ACC112 (cell line): ENCODE data around the gene PNKP.

Experiments
- H2AFZ ChIP-seq: fragments of 200-600 bp; sonication (generic); one replicate; pipeline ENCODE4 v1.6.0; 2017; ENCODE audit warnings: antibody characterized with exemption, low read length; ENCODE audit not compliant: unreplicated experiment
- H3K27ac ChIP-seq: fragments of 200-600 bp; sonication (generic); 2 replicates; pipeline ENCODE4 v1.5.1; 2014; ENCODE audit warnings: low read depth, mild to moderate bottlenecking, antibody characterized with exemption, low read length, moderate library complexity
- H3K27me3 ChIP-seq: fragments of 200-600 bp; sonication (generic); 2 replicates; pipeline ENCODE4 v1.6.1; 2014; ENCODE audit warnings: mild to moderate bottlenecking, antibody characterized with exemption, low read length, moderate library complexity, mixed read lengths; ENCODE audit not compliant: insufficient read depth
- H3K36me3 ChIP-seq: fragments of 200-600 bp; sonication (generic); 2 replicates; pipeline ENCODE4 v1.6.1; 2016; ENCODE audit warnings: mild to moderate bottlenecking, antibody characterized with exemption, low read length, moderate library complexity, mixed read lengths; ENCODE audit not compliant: insufficient read depth
- H3K4me1 ChIP-seq: fragments of 200-600 bp; sonication (generic); one replicate; pipeline ENCODE4 v1.6.1; 2016; ENCODE audit warnings: low read length, mixed read lengths; ENCODE audit not compliant: insufficient read depth, unreplicated experiment, control insufficient read depth
- H3K4me3 ChIP-seq: fragments of 200-600 bp; sonication (generic); 2 replicates; pipeline ENCODE4 v1.5.1; 2014; ENCODE audit warnings: mild to moderate bottlenecking, low read depth, low read length
- H3K79me2 ChIP-seq: fragments of 200-600 bp; sonication (generic); one replicate; pipeline ENCODE4 v1.6.0; 2016; ENCODE audit warnings: low read length; ENCODE audit not compliant: control insufficient read depth, unreplicated experiment, insufficient read depth

The PNKP gene

DNA sequence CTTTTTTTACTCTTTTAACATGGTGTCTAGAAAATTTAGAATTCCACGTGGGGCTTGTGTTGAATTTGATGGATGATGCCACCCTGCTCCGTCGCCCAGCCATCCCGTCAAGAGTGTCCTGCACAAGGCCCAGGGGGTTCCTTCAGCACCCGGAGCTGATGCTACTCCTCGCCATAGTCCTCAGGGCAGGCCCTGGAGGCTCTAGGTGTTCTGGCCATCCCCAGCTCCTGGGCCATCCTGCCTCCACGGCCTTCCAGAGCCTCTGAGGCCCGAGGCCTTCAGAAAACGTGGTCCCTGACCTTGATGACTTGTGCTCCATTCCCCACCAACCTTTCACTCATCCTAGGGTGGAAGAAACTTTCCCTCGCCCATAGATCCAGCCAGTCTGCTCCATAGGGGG, 6.5 kb upstream of the PNKP start:
- H3K27me3 ChIP-seq, result no peaks in the 10 kb centered on the region
- H3K4me1 ChIP-seq, result peaks cover 23% of the 10 kb centered on the region
- H2AFZ ChIP-seq, result no peak overlapping the region
- H3K4me3 ChIP-seq, result no peak overlapping the region
- H3K27ac ChIP-seq, result no peak overlapping the region
- H3K79me2 ChIP-seq, result peaks cover 19% of the 10 kb centered on the region
- no peaks in the 10 kb centered on the region for H3K36me3 ChIP-seq

DNA sequence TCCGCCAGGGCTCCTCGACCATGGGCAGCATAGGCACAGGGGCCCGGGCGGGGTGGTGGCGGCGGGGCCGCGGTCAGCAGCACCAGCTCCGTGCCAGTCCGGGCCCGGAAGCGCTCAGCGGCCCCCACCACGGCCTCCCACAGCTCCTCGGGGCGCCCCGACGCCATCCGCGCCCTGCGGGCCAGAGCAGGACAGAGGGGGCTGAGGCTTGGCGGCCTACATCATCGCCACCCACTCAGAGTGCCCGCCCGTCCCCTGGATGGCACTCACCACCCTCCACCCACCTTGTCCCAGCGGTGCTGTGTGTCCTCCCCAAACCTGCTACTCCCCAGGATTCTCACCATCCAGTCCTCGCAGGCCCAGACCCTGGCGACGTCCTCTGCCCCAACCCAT, 5.7 kb upstream of the PNKP start:
- Histone ChIP-seq H3K27ac (no peak overlapping the region), H3K36me3 (no peaks in the 10 kb centered on the region), H3K4me1 (peaks cover 22% of the 10 kb centered on the region), H3K27me3 (no peaks in the 10 kb centered on the region), H3K79me2 (peaks cover 19% of the 10 kb centered on the region), H3K4me3 (no peak overlapping the region), H2AFZ (no peak overlapping the region)

DNA sequence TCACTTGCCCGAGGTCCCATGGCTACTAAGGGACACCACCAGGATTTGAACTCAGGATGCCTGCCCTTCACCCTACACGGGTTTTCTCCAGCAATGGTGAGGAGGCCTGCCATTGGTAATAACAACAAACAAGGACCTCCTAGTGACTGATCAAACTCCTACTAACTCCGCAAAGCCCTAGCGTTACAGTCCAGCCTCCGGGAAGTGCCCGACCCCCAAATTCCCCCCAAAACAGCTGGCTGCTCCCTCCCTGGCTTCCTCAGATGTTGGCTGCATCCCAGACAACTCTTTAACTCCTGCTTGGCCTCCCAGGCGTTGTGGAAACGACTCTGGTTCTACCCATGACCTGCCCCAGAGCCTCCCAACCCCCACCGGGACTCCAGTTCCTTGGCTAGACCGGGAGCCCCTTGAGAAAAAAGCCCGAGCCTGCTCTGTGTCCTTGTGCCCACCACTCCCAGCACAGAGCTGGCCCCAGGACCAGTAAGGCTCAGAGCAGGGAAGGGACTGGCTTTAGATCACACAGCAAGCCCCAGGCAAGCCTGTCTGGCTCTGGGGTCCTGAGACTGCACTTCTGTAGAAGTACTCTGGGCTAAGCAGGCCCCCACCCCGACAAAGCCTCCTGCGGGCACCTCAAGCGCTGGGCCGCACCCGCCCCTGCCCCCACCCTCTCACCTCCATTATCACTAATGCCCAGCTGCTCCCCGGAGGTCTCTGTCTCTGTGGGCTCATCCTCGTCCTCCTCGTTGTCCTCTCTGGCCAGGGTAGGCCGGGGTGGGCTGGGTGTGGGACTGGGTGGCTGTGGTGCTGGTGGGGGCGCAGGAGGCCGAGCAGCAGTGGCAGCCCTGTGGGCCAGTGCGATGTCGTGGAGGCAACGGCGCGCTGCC, 5.1 kb upstream of the PNKP start:
- H3K36me3 ChIP-seq, result no peaks in the 10 kb centered on the region
- H3K4me3 ChIP-seq, result no peak overlapping the region
- peaks cover 23% of the 10 kb centered on the region for H3K4me1 ChIP-seq
- no peak overlapping the region for H2AFZ ChIP-seq
- H3K27me3 ChIP-seq, result no peaks in the 10 kb centered on the region
- peaks cover 19% of the 10 kb centered on the region for H3K79me2 ChIP-seq
- H3K27ac ChIP-seq, result no peak overlapping the region

DNA sequence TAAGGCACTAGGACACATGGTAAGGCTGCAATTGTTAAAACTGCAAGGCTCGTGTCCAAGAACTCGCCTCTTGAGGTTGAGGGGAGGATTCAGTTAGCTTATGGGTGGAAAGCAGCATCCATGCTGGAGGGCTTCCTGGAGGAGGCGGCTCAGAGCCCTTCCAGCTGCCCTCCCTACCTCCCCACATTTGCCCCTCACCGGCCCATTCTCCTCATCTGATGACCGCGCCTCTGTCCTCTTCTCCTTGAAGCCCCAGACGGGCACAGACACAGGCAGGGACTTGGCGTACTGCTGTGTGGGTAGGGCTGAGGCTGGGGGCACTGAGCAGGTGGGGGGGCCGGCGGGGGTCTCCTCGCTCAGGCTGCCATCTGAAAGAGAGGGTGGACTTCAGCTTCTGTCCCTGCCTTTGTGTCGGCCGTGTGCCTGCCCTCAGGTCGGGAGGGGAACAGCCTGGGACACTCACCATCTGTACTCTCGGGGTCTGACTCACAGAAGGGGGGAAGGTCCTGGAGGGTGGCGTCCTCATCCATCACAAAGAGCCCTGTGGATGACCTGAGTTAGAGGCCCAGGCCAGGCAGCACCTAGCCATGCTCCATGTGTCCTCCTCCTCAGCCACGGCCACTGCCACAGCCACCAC, 4.1 kb upstream of the PNKP start:
- Histone ChIP-seq H3K79me2 (peaks cover 22% of the 10 kb centered on the region), H3K27me3 (no peaks in the 10 kb centered on the region), H3K36me3 (no peaks in the 10 kb centered on the region), H3K4me3 (no peak overlapping the region), H3K4me1 (peaks cover 23% of the 10 kb centered on the region), H2AFZ (no peak overlapping the region), H3K27ac (no peak overlapping the region)

DNA sequence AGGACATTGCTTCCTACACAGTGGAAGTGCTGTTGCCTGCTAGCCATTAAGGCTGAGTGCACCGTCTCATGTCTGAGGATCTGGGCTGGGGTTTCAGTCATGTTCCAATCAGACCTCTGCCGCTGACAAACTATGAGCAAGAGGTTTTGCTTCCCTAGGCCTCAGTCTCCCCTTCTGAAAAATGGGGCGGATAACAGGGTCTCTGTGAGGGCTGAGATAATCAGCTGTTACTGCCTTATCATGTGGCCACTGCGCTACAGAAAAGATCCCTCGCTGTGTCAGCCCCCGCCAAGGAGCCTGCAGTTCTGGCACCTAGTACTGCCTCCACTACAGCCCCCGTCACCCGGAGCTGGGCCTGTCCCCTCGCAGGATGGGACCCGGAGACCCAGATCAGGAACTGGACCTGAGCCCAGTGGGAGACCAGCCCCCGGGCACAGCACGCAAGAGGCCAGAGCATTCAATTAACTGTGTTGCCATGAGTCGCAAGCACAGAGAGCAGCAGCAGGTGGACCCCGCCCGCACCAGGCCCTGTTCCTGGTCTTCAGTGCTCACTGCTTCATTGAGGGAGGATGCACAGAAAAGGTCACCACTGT, 3.0 kb upstream of the PNKP start:
- Histone ChIP-seq H3K27me3 (no peaks in the 10 kb centered on the region), H3K79me2 (peaks cover 18% of the 10 kb centered on the region), H3K27ac (no peak overlapping the region), H3K4me3 (peak overlapping the region; percentile 75), H3K4me1 (peaks cover 28% of the 10 kb centered on the region), H3K36me3 (no peaks in the 10 kb centered on the region), H2AFZ (no peak overlapping the region)

DNA sequence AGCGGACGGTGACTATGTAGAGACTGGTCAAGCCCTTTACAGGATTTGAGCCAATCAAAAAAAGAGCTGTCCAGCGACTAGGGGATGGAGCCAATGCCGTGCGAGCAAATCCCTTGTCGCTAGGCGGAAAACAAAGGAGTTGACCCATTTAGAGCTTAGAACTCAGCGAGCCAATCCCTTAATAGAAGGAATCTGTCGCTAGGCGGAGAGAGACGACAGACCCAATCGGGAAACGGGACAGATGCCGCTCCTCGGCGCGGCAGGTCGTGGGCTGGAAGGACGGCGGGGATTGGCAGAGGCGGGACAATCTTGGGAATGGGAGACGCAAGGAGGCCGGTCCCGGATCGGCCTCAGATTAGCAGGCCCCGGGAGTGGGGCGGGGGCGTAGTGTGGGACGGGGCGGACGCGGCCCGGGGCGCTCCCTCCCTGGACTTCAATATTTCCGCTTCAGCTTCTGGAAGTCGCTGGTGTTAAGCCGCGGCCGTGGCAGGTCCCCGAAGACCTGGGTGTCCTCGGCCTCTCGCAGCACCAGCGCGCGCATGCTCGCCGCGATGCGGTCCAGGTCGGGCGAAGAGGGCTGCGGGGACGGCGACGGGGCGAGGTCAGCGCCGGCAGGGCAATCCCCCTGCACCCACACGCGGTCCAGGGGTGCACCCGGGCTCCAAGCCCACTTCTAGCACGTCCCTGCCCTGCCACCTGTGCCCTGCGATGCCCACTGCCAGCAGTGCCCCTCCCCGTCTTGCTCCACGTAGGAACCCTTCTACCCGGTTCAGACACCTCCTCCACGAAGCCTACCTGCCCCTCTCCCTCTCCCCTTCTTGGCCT, 2.3 kb upstream of the PNKP start:
- Histone ChIP-seq H3K79me2 (peaks cover 19% of the 10 kb centered on the region), H3K36me3 (no peaks in the 10 kb centered on the region), H3K27me3 (no peaks in the 10 kb centered on the region), H2AFZ (no peak overlapping the region), H3K4me1 (peaks cover 22% of the 10 kb centered on the region), H3K27ac (peak overlapping the region; percentile 38), H3K4me3 (peak overlapping the region; percentile 75)

DNA sequence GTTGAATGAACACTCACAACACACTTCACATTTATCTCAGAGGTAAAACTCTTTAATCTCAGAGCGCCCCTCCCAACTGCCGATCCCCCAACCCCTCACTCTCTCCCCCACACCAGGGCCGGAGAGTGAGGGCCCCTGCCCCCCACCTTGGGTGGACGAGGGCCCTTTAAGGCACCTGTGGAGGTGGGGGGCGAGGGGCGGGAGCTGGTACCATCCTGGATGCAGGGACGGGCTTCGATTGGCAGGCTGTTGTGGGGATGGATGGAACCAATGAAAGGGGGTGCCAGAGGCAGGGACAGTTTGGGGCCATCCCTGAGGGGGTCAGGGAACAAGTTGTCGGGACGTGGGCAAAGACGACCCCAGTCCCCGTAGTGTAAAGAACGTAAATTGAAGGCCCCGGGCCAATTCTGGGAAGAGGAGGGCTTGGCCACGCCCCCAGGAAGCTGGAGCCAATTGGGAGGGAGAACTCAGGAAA, 1.7 kb upstream of the PNKP start:
- peak overlapping the region; percentile 73 for H3K4me3 ChIP-seq
- peaks cover 22% of the 10 kb centered on the region for H3K4me1 ChIP-seq
- no peaks in the 10 kb centered on the region for H3K36me3 ChIP-seq
- H2AFZ ChIP-seq, result no peak overlapping the region
- H3K27ac ChIP-seq, result peak overlapping the region; percentile 37
- peaks cover 20% of the 10 kb centered on the region for H3K79me2 ChIP-seq
- H3K27me3 ChIP-seq, result no peaks in the 10 kb centered on the region

DNA sequence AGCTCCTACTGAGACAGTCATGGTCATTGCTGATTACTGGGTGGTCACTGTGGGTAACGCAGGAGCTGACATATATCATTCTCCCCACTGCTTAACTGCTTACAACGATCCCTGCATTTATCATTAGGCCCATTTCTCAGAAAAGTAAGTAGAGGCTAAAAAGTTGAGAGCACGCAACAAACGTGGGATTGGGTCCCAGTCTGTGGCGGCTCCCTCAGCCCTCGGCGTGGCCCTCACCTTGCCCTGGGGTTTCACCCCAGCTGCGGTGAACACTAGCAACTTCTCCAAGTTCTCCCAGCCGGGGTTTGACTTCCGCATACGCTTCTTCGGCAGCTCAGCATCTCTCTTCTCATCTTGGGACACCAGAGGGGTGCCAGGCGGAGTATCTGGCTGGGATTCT, 2.5 kb downstream of the PNKP start:
- Histone ChIP-seq H3K27me3 (no peaks in the 10 kb centered on the region), H3K79me2 (peaks cover 20% of the 10 kb centered on the region), H3K27ac (no peak overlapping the region), H2AFZ (no peak overlapping the region), H3K4me3 (no peak overlapping the region; the same call in 1 of the 2 replicates), H3K36me3 (no peaks in the 10 kb centered on the region), H3K4me1 (peaks cover 16% of the 10 kb centered on the region)

DNA sequence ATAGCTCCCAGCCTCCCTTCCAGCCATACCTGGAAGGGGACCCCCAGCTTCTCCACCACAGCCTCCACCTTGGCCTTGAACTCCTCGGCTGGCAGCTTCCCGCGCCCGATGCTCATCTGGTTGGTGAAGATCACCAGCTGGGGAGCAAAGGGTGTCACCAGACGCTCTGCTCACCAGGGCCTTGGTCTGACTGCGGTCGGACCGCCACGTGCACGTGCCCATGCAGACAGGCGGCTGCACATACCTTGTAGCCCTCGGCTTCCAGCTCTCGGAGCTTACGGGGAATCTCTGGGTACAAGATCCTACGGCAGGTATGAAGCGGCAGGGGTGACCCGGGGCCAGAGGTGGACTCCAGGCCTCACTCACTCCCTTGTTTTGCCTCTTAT, 3.4 kb downstream of the PNKP start:
- H3K36me3 ChIP-seq, result no peaks in the 10 kb centered on the region

DNA sequence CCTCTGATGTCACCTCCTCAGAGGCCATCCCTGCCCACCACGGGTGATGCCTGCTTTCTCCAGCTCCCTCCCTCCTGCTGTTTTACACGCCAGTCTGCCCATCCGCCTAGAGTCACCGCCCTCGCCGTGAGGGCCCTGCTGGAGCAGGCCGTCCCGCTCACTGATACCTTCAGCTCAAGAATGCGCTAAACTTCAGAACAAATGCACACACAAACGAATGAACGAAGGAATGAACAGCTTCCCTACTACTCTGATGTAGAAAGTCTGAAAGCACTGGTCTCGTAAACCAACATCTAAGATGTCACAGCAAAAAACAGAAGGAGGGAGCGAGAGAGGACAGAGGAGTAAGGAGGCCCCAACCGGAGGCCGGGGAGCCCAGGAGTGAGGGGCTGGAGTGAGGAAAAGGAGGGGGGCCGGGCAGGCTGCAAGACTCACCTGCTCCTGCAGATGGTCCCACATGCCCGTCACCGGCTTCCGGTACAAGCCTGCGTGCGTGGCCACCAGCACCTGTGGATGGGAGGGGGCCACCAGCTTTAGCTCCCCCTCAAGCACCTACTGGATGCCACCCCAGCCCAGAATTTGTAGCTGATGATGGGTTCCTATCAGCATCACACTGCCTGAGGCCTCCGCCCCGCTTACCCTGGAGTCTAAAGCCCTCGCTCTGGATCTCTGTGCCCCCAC, 4.0 kb downstream of the PNKP start:
- peaks cover 20% of the 10 kb centered on the region for H3K79me2 ChIP-seq
- H3K4me3 ChIP-seq, result no peak overlapping the region
- no peaks in the 10 kb centered on the region for H3K27me3 ChIP-seq
- H3K36me3 ChIP-seq, result no peaks in the 10 kb centered on the region
- H3K27ac ChIP-seq, result no peak overlapping the region
- peaks cover 24% of the 10 kb centered on the region for H3K4me1 ChIP-seq
- H2AFZ ChIP-seq, result no peak overlapping the region

More for the DNA sequence above, 3.4 kb downstream of the PNKP start:
- no peaks in the 10 kb centered on the region for H3K27me3 ChIP-seq
- no peak overlapping the region for H3K4me3 ChIP-seq
- peaks cover 21% of the 10 kb centered on the region for H3K4me1 ChIP-seq
- H3K79me2 ChIP-seq, result peaks cover 20% of the 10 kb centered on the region
- no peak overlapping the region for H2AFZ ChIP-seq
- no peak overlapping the region for H3K27ac ChIP-seq
